Measurements from ENCODE around the gene TERB2.
"Not testable (repeated sequence)": the region's sequence is repeated elsewhere in the genome, so short reads cannot be mapped to it uniquely, and the experiment has no call there.

TERB2 gene, protein sequence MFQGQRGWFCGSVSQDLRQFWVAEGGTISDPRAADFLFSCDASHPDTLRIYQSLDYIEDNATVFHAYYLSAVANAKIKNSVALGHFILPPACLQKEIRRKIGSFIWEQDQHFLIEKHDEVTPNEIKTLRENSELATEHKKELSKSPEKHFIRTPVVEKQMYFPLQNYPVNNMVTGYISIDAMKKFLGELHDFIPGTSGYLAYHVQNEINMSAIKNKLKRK

DNA sequence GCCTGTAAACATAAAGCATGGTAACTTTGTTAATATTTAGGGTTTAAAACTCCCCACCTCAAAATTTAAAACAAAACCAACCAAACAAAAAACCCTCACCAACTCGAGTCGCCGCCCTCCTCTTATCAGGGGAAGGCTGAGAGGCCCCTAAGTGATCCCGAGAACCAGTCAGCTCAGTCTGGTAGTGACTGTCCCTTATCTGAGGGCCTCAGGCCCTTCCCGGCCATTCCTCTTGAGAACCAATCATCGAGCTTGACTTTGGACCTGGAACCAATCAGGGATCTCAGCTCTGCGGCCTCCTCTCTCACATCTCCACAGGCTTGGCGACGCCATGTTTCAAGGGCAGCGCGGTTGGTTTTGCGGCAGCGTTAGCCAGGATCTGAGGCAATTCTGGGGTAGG is at the start of gene TERB2:
Gene TERB2, plus strand, starts transcription at position 300 of the 400 bp plus-strand sequence. Its CDS starts 32 bp downstream, at position 332.
- DNase-seq (ENCODE audit: low read depth in 3 of 3) = no peak

DNA sequence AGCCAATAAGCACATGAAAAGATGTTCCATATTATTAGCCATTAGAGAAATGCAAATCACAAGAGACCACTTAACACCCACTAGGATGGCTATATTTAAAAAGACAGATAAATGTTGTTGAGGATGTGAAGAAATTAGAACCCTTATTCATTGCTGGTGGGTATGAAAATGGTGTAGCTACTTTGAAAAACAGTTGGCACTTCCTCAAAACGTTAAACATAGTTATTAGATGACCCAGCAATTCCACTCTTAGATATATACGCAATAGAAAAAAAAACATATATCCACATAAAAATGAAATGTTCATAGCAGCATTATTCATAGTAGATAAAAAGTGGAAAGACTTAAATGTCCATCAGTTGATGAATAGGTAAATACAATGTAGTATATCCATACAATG is 47.1 kb upstream of the TERB2 start:
- no peak for DNase-seq (ENCODE audit: low read depth in 3 of 3)

DNA sequence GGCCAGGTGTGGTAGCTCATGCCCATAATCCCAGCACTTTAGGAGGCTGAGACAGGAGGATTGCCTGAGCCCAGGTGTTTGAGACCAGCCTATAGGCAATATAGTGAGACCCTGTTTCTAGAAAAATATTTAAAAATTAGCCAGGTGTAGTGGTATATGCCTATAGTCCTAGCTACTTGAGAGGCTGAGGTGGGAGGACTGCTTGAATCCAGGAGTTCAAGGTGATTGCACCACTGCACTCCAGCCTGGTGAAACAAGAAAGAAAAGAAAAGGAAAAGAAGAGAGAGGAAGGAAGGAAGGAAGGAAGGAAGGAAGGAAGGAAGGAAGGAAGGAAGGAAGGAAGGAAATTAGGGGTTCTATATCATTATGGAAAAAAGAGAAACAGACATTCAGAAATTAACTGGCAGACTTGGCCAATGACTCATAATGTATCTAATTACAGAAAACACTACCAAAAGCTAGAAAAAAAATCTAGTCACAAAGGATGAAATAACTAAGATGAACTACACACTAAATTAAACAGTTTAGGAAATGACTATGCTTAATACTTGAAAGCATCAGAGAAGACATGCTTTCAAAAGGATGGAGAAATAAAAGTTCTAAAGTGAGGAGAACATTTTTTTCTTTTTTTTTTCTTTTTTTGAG is 45.4 kb upstream of the TERB2 start:
- DNase-seq (ENCODE audit: low read depth in 3 of 3) = no peak

DNA sequence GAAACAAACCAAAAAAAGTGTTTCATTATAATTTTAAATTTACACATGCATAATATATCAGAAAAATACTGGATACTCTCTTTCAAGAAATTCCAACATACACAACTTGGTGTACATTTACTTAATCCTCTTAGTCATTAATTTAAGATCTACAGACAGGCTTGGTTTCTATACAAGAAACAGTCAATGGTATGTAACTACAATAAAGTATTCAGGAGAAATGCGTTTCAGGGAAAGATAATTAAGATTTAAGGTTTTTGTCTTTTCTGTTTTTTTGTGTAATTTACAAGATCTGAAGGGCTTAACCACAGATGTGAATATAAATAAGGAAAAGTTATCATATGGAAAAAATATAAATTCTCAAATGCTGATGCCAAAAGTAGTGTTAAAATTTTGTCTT is 44.3 kb upstream of the TERB2 start:
- DNase-seq (ENCODE audit: low read depth in 3 of 3) = not testable (repeated sequence)

DNA sequence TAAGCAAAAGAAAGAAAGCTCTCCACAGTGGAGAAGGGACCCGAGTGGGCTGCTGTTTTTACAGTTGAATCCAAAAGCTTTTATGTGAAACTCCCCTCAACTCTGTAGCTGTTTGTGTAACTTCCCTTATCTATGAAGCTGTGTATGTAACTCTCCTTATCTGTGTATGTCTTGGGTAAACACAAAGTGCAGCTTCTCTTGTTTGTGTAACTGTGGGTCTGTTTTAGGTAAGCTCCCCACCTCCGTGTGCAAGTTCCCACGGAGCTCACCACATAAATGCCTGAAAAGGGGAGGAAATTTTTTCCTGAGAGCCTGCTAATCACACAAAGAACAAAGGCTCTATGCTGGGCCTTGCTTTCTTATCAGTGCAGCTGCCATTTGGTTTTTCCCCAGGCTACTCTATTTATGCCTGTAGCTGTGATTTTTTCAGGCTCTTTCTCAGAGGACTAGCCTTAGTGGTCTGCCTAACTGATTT is 43.5 kb upstream of the TERB2 start:
- not testable (repeated sequence) for DNase-seq (ENCODE audit: low read depth in 3 of 3)

DNA sequence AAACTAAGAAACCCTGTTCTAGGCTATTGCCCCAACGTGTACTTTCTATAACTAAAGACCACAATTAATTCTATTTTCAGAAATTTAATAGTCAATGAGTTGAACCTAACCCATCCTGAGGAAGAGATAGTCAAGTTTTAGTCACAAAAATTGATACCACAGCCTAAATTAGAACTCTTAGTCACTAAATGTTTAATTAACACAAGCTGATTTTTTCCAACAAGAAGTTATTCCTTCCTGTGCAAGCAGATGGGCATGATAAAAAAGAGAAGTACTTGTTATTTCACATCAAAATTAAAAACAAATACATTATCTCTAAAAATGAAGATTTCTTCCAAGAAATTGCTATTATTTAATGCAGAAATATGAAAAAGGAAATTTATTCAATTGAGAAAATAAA is 38.4 kb upstream of the TERB2 start:
- no peak for DNase-seq (ENCODE audit: low read depth in 3 of 3)

DNA sequence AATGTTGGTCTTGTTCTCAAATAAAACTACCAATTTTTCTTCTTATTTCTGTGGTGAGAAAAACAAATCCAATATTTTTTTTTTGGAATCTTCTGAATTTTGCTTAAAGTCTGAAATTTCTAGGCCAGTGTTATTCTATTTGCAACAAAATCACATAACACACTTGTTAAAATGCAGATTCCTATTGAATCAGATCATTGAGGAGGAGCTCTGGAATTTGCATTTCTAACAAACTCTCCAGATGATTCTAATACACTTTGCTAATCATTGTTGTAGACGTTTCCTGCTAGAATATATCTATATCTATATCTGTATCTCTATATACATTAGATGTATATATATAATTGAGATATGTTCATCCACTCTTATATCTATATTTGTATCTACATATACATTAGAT is 27.8 kb upstream of the TERB2 start:
- DNase-seq (ENCODE audit: low read depth in 3 of 3) = not testable (repeated sequence)

DNA sequence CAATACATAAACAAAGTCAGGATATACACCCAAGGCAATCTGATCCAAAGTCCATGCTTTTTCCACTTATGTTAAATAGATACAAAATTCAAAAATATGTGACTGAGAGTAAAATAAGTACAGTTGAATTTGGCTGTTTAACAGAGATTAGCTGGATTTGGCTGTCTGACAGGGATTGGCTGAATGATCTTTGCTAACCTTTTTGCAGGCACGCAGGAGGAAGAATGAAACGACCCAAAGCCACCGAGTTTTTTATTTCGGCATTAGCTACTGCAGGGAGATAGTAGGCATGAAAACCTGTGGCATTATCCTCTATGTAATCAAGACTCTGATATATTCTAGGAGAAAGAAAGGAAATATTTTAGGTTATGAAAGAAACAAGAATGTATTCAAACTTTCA is 26.2 kb upstream of the TERB2 start:
- DNase-seq (ENCODE audit: low read depth in 3 of 3) = not testable (repeated sequence)

DNA sequence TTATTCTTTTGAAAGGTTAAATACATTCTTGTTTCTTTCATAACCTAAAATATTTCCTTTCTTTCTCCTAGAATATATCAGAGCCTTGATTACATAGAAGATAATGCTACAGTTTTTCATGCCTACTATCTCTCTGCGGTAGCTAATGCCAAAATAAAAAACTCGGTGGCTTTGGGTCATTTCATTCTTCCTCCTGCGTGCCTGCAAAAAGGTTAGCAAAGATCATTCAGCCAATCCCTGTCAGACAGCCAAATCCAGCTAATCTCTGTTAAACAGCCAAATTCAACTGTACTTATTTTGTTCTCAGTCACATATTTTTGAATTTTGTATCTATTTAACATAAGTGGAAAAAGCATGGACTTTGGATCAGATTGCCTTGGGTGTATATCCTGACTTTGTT is 1.8 kb downstream of the TERB2 start:
- not testable (repeated sequence) for DNase-seq (ENCODE audit: low read depth in 3 of 3)

DNA sequence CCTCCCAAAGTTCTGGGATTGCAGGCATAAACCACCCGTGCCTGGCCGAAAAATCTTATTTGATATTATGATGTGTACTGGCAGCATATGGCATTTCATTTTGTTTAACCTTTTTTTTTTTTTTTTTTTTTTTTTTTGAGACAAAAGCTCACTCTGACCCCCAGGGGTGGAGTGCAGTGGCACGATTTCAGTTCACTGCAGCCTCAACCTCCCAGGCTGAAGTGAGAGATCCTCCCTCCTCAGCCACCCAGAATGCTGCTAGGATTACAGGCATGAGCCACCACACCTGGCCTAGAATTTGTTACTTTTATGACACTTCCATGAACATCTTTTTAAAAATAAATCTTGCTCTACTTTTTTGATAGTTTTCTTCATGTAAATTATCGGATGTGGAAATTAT is 12.0 kb downstream of the TERB2 start:
- DNase-seq (ENCODE audit: low read depth in 3 of 3) = no peak

DNA sequence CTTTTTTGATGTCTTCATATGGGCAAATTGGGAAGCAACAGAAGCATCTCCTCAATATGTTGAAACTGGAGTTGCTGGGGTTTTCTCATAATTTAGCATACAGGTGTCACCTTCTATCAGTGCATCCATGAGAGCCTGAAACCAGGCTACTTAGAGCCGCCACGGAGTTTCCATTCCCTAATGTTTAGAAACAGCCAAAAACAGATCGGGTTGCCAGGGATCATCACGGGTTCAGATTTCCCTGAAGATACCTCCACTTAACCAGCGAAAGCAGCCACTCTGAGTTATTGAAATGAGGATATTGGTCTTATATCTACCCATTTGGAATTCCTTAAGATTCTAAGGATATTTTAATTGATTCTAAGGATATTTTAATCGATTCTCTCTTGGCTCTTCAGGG is 14.5 kb downstream of the TERB2 start:
- DNase-seq (ENCODE audit: low read depth in 3 of 3) = no peak

DNA sequence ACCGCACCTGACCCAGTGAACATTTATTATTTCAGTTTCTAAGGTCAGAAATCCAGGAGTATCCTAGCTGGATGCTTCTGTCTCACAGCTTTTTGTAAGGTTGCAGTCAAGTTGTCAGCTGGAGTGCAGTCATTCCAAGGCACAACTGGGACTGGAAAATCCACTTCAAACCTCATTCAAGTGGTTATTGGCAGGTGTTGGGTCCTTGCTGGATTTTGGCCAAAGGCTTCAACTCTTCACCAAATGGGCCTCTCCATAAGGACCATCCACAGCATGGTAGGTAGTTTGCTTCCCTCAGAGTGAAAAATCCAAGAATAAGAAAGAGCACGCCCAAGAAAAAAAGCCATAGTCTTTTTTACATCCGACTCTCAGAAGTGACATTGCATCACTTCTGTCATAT is 19.7 kb downstream of the TERB2 start:
- not testable (repeated sequence) for DNase-seq (ENCODE audit: low read depth in 3 of 3)

DNA sequence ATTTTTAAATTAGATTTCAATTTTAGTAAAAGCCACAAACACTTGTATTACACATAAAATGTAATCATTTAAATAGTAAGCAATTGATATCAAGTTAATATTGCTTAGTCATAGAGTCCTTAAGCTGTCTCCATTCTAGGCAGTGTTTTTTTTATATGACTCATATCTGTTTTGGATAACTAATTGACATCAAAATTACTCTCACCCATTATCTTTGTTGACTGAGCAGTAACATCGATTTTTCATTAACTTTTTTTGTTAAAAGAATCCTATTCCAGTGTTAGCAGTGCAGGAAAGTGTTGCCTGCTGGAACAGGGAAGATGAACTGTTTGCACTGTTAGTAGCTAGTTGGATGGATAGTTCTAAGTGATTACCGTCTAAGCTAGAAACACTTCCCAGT is 21.3 kb downstream of the TERB2 start:
- DNase-seq (ENCODE audit: low read depth in 3 of 3) = not testable (repeated sequence)

DNA sequence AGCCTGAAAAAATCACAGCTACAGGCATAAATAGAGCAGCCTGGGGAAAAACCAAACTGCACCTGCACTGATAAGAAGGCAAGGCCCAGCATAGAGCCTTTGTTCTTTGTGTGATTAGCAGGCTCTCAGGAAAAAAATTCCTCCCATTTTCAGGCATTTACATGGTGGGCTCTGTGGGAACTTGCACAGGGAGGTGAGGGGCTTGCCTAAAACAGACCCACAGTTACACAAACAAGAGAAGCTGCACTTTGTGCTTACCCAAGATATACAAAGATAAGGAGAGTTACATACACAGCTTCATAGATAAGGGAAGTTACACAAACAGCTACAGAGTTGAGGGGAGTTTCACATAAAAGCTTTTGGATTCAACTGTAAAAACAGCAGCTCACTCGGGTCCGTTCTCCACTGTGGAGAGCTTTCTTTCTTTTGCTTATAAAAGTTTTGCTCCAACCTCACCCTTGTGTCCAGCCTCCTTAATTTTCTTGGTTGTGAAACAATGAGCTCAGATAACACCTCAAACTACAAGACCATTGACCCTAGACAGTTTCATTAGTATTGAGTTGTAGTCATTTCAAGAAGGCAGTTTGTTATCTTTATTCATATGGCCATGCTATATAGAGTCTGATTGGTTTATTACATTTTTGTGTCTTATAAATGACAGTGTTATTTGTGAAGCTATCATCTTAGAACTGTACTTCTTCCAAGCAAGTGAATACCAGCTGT is 23.3 kb downstream of the TERB2 start:
- DNase-seq (ENCODE audit: low read depth in 3 of 3) = not testable (repeated sequence)

DNA sequence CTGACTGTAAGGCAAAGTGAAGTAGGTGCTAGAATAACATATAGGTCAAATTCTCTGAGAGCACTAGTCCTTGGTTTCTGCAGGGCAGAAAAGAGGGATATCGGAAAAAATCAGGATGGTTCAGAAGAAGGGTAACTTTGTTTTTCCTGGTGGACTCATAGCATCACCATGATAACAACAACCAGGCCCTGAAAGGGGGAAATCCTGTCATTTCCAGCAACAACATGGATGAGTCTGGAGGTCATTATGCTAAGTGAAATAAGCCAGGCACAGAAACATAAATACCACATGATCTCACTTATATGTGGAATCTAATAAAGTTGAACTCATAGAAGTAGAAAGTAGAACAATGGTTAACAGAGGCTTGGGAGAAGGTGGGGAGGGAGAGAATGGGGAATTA is 27.7 kb downstream of the TERB2 start:
- DNase-seq (ENCODE audit: low read depth in 3 of 3) = not testable (repeated sequence)

DNA sequence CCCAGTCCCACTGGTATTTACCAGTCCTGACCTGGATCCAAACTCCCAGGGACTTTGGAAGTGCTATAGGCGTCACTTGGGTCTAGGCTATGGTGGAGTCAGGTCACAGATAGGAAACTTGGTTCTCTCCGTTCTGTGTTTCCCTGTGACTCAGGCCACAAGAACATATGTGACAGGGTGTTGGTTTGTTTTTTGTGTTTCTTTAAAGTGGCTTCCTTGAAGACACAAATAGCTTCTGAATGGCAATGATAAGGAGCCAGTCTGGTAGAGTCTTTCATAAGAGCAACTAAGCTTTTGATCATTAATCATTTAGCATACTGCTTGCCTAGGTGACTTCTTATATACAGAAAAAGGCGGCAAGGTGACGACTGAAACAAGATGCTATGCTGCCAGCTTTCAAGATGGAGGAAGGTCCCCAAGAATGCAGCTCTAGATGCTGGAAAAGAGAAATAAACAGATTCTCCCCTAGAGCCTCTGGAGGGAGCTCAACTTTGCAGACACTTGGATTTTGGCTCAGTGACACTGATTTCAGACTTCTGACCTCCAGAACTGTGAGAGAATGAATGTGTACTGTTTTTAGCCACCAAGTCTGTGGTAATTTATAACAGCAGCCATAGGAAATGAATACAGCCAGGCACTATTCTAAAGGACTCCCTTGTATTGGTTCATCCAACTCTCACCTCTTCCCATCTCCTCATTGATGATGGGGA is 30.0 kb downstream of the TERB2 start:
- DNase-seq (ENCODE audit: low read depth in 3 of 3) = not testable (repeated sequence)

DNA sequence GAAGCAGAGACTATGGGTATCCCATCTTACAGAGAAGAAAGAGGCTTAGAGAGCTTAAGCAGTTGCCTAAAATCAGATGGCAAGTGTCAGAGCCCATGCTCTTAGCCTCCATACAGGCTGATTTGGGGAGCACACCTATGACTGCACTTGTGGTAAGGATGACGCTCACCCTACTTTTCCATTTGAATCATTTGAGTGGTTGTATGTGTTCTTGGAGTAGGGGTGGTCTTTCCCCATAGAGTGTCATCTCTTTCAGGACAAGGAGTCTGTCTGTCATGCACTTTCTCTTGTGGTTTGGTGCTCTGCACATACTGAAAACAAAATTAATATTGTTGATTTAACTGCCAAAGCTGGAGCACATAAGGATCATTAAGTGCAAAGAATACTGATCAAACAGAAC is 31.2 kb downstream of the TERB2 start:
- DNase-seq (ENCODE audit: low read depth in 3 of 3) = not testable (repeated sequence)

DNA sequence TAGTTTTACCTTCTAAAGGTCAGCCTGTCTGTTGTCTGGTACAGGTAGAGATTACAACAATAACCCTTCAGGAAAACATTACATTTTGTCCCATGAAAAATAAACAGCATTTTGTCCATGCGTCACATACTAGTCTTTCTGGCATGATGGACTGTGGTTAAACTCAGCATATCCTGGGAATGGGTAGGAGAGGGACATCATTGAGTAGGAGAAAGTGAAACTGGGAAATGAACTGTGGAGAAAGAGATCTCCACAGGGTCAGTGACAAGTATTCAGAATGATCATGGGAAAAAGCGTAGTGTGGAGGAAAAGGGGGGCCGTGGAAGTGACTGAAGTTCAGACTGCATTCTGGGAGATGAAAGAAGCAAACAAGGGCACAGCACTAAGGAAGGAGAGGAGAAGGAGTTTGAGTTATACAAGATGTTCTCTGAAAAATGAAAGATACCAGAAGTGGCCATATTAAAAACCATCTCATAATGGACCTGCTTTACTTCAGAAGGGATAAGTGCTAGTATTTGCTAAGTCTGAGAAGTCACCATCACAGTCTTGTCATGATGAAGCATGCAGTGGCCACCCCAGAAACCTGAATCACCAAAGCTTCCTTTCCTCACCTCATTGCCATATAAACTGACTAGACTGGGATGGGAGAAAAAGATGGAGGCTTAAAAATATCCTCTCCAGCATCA is 31.8 kb downstream of the TERB2 start:
- DNase-seq (ENCODE audit: low read depth in 3 of 3) = not testable (repeated sequence)

DNA sequence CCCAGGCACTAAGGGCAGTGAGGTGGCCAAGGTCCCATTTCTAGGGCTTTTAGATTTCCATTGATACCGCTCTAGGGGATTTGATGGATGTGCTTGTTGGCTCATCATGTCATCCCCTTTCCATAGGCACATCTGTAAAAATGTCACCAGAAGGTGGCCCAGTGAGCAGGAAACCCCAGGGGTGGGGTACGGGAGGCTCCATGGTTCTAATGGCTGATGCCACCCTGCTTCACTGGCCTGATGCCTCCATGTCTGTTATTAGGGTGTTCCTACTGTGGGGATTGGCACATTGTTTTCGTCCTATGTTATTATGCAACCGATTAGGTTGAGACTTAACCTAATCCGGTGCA is 32.4 kb downstream of the TERB2 start:
- not testable (repeated sequence) for DNase-seq (ENCODE audit: low read depth in 3 of 3)

DNA sequence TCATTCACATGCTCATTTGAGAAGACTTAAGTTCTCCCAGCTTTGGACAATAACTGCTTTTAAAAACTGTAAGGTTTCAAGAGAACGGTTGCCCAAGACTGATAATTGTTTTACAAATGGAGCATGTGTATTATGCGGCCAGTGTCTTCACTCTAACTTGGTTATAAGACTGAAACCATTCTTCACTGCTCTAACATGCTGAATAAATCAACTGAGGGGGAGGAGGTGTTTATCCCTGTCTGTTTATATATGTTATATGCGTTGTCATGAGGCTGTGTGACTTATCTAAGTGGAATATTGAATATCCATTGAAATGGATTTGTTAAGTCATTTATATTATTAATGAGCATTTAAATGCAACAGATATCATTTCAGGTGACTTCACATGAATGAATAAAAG is 41.1 kb downstream of the TERB2 start:
- DNase-seq (ENCODE audit: low read depth in 3 of 3) = not testable (repeated sequence)

DNA sequence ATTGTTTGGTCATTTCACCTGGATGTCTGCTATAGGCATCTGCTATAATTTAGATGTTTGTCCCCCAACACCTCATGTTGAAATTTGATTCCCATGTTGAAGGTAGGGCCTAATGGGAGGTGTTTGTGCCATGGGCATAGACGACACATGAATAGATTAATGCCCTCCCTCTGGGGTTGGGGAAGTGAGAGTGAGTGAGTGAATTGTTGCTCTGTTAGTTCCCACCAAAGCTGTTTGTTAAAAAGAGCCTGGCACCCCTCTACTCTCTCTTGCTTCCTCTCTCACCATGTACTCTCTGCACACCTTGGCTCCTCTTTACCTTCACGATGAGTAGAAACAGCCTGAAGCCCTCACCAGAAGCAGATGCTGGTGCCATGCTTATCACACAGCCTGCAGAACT is 42.6 kb downstream of the TERB2 start:
- no peak for DNase-seq (ENCODE audit: low read depth in 3 of 3)

DNA sequence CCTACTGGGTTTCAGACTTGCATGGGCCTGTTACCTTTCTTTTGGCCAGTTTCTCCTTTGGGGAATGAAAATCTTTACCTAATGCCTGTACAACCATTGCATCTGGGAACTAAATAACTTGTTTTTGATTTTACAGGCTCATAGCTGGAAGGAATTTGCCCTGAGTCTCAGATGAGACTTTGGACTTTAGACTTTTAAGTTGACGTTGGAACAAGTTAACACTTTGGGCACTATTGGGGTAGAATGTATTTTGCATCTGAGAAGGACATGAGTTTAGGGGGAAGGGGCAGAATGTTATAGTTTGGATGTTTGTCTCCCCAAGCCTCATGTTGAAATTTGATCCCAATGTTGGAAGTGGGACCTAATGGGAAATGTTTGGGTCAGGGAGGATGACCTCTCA is 44.7 kb downstream of the TERB2 start:
- not testable (repeated sequence) for DNase-seq (ENCODE audit: low read depth in 3 of 3)
